ENCODE results near the gene MAP7D3. TPM values are rescaled to one million over a fixed set of nuclear protein-coding genes. Genes with fewer than 3 reads are reported as not detected.

Gene MAP7D3
- total RNA-seq, 1 experiment from 2014 or later, result 15.0 TPM

DNA sequence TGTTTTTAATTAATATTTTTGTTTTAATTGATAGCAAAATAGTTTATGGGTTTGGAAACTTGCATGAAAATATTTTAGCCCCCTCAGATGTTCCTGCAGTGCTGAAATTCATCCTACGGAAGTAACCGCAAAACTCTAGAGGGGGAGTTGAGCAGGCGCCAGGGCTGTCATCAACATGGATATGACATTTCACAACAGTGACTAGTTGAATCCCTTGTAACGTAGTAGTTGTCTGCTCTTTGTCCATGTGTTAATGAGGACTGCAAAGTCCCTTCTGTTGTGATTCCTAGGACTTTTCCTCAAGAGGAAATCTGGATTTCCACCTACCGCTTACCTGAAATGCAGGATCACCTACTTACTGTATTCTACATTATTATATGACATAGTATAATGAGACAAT, 40.4 kb downstream of the MAP7D3 start (continued):
- no peak for TF ChIP-seq EZH2phosphoT487 (IDR thresholded peaks at IDR 0.05; ENCODE audit: borderline replicate concordance)

DNA sequence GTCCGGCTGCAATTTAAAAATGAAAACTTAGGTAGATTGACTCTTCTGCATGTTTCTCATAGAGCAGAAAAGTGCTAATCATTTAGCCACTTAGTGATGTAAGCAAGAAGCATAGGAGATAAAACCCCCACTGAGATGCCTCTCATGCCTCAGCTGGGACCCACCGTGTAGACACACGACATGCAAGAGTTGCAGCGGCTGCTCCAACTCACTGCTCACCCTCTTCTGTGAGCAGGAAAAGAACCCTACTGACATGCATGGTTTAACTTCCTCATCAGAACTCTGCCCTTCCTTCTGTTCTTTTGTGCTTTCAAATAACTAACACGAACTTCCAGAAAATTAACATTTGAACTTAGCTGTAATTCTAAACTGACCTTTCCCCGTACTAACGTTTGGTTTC, 41.0 kb downstream of the MAP7D3 start:
- Histone ChIP-seq H3K79me2 (ENCODE audit: insufficient read depth, low read length) (no peaks in the 10 kb centered on the region), H3K36me3 (ENCODE audit: control insufficient read depth in 1 of 2, insufficient read depth in 2 of 2, low read length in 2 of 2) (no peaks in the 10 kb centered on the region; a peak in 1 of 4 replicates), H3K4me2 (ENCODE audit: low read length) (no peak overlapping the region), H3K4me1 (ENCODE audit: control insufficient read depth in 1 of 2, insufficient read depth in 2 of 2, low read length in 2 of 2) (peaks cover 0 to 7% of the 10 kb centered on the region in 2 experiments; a peak in 1 of 4 replicates), H2AFZ (ENCODE audit: low read depth, low read length, poor library complexity, severe bottlenecking) (no peak overlapping the region), H3K9me3 (ENCODE audit: control insufficient read depth in 1 of 2, insufficient read depth in 1 of 2, low read depth in 1 of 2, low read length in 2 of 2) (no peaks in the 10 kb centered on the region), H3K9ac (ENCODE audit: low read length) (no peak overlapping the region), H3K27me3 (ENCODE audit: insufficient read depth, low read length) (no peaks in the 10 kb centered on the region), H4K20me1 (ENCODE audit: insufficient read depth) (no peaks in the 10 kb centered on the region), H3K9me2 (ENCODE audit: insufficient read depth) (no peaks in the 10 kb centered on the region), H3K27ac (ENCODE audit: low read depth, low read length) (no peak overlapping the region), H3K4me3 (replicated peaks in 1 of 2; ENCODE audit: low read depth in 1 of 2, low read length in 2 of 2) (no peak overlapping the region)
- RAD21 ChIA-PET (ENCODE audit: low non-redundant PET in 1 of 2, low total read pairs in 2 of 2, uncharacterized antibody in 2 of 2, unreplicated experiment in 2 of 2), result interaction anchor here in 1 of 2 experiments (2.4 kb wide), 1 partner anchor 182 kb away, joined by 6 read pairs; no protein-coding TSS in a partner anchor
- TF ChIP-seq CEBPB (IDR thresholded peaks at IDR 0.05; ENCODE audit: low read depth) (no peak), YY1 (IDR thresholded peaks at IDR 0.05; ENCODE audit: extremely low read depth, insufficient replicate concordance, low read depth, low read length) (no peak), SP1 (IDR thresholded peaks at IDR 0.05; ENCODE audit: low read depth) (no peak), TCF7L2 (IDR thresholded peaks at IDR 0.05; ENCODE audit: borderline replicate concordance, extremely low read depth, insufficient read depth, insufficient read length) (no peak), EZH2phosphoT487 (IDR thresholded peaks at IDR 0.05; ENCODE audit: borderline replicate concordance) (no peak), JUND (IDR thresholded peaks at IDR 0.05) (no peak), SRF (IDR thresholded peaks at IDR 0.05; ENCODE audit: low read depth) (no peak), POLR2A (IDR thresholded peaks at IDR 0.05; ENCODE audit: borderline replicate concordance, extremely low read depth, insufficient read depth, insufficient read length) (no peak), CBX3 (IDR thresholded peaks at IDR 0.05; ENCODE audit: low read depth) (no peak), SIN3A (IDR thresholded peaks at IDR 0.05; ENCODE audit: low read depth) (no peak), FOSL1 (IDR thresholded peaks at IDR 0.05; ENCODE audit: low read depth) (no peak), POLR2AphosphoS5 (IDR thresholded peaks at IDR 0.05; ENCODE audit: low read depth, low read length) (no peak), EZH2 (IDR thresholded peaks at IDR 0.05) (no peak), ZNF274 (IDR thresholded peaks at IDR 0.05; ENCODE audit: low read depth, low read length) (no peak), ELF1 (IDR thresholded peaks at IDR 0.05; ENCODE audit: borderline replicate concordance, low read depth) (no peak), EGR1 (IDR thresholded peaks at IDR 0.05; ENCODE audit: low read depth) (no peak)
- TF ChIP-seq, protein P1, sequence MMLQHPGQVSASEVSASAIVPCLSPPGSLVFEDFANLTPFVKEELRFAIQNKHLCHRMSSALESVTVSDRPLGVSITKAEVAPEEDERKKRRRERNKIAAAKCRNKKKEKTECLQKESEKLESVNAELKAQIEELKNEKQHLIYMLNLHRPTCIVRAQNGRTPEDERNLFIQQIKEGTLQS (IDR thresholded peaks at IDR 0.05), result no peak
- TF ChIP-seq, protein P2, sequence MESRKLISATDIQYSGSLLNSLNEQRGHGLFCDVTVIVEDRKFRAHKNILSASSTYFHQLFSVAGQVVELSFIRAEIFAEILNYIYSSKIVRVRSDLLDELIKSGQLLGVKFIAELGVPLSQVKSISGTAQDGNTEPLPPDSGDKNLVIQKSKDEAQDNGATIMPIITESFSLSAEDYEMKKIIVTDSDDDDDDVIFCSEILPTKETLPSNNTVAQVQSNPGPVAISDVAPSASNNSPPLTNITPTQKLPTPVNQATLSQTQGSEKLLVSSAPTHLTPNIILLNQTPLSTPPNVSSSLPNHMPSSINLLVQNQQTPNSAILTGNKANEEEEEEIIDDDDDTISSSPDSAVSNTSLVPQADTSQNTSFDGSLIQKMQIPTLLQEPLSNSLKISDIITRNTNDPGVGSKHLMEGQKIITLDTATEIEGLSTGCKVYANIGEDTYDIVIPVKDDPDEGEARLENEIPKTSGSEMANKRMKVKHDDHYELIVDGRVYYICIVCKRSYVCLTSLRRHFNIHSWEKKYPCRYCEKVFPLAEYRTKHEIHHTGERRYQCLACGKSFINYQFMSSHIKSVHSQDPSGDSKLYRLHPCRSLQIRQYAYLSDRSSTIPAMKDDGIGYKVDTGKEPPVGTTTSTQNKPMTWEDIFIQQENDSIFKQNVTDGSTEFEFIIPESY (IDR thresholded peaks at IDR 0.05; ENCODE audit: extremely low read depth, insufficient replicate concordance, low read length), result no peak
- TF ChIP-seq, protein P3, sequence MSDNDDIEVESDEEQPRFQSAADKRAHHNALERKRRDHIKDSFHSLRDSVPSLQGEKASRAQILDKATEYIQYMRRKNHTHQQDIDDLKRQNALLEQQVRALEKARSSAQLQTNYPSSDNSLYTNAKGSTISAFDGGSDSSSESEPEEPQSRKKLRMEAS (IDR thresholded peaks at IDR 0.05), result no peak
- ATAC-seq, result no peak
- intact Hi-C loops (cut with micrococcal nuclease), result no loop called here
- POLR2A ChIA-PET, result no interaction called here
- CTCF ChIA-PET, result no interaction called here
- no TSS peak for BruUV-seq (replicated peaks)
- no peak for DNase-seq (ENCODE audit: low read depth, low spot score)

Data from HCT116 (cell line).